ENCODE data around the gene CDC14A.

Gene CDC14A

GRCh38 chr1:100543640-100544039 is 191.3 kb downstream of the CDC14A start:
- peak; percentile 51 for DNase-seq

- DNase-seq: no peak
Measured at GRCh38 chr1:100544791-100545190, 192.5 kb downstream of the CDC14A start.

- DNase-seq: no peak
Measured at GRCh38 chr1:100545855-100546254, 193.5 kb downstream of the CDC14A start.

- no peak for DNase-seq
Measured at GRCh38 chr1:100552031-100552430, 199.7 kb downstream of the CDC14A start.

- DNase-seq: no peak
Measured at GRCh38 chr1:100552922-100553321, 200.6 kb downstream of the CDC14A start.

GRCh38 chr1:100556181-100556580 is 203.9 kb downstream of the CDC14A start:
- no peak for DNase-seq

- DNase-seq: no peak
Measured at GRCh38 chr1:100556925-100557605, 204.8 kb downstream of the CDC14A start.

- no peak for DNase-seq
Measured at GRCh38 chr1:100557606-100557953, 205.3 kb downstream of the CDC14A start.

- no peak for DNase-seq
Measured at GRCh38 chr1:100565533-100565932, 213.2 kb downstream of the CDC14A start.

- DNase-seq: no peak
Measured at GRCh38 chr1:100565937-100566699, 213.8 kb downstream of the CDC14A start.

GRCh38 chr1:100567062-100567461 is 214.8 kb downstream of the CDC14A start:
- no peak for DNase-seq

All from CD4-positive, alpha-beta T cell treated with Interleukin-4 for 4 hours (primary cell).